Keratinocyte (primary cell): ENCODE measurements around the gene RAF1. TPM values are rescaled to one million over a fixed set of nuclear protein-coding genes. Genes with fewer than 3 reads are reported as not detected.

Experiments used
- DNase-seq: peaks from one replicate; pipeline ENCODE4 v3.0.0-alpha.2; 2011; ENCODE audit warnings: low read depth, missing footprints, low spot score
- FAIRE-seq: peaks from 2 replicates; lab custom pipeline; 2011; peaks lifted over from hg19 to GRCh38; lab: Jason Lieb, UNC
- H2AFZ ChIP-seq: 2 replicates; pipeline ENCODE4 v1.6.0; 2012; ENCODE audit warnings: low read length, control low read depth, inconsistent platforms; ENCODE audit not compliant: control insufficient read depth
- H3K27ac ChIP-seq: 2 replicates; pipeline ENCODE4 v1.5.1; 2011; ENCODE audit warnings: low read length; ENCODE audit not compliant: control insufficient read depth, insufficient read depth
- H3K27me3 ChIP-seq: 3 replicates; pipeline ENCODE4 v1.6.0; 2011; ENCODE audit warnings: low read length; ENCODE audit not compliant: control insufficient read depth, insufficient read depth; ENCODE audit errors: extremely low read depth
- H3K36me3 ChIP-seq, 2 experiments: 2 replicates in 1 of 2; 3 replicates in 1 of 2; pipeline ENCODE4 v1.5.1; 2011; ENCODE audit warnings: low read length in 2 of 2, mild to moderate bottlenecking in 1 of 2; ENCODE audit not compliant: control insufficient read depth in 2 of 2, insufficient read depth in 2 of 2; ENCODE audit errors: extremely low read depth in 1 of 2
- H3K4me1 ChIP-seq: 3 replicates; pipeline ENCODE4 v1.5.1; 2011; ENCODE audit warnings: low read length; ENCODE audit not compliant: control insufficient read depth, insufficient read depth; ENCODE audit errors: extremely low read depth
- H3K4me2 ChIP-seq: 3 replicates; pipeline ENCODE4 v1.6.0; 2011; ENCODE audit warnings: low read depth, low read length; ENCODE audit not compliant: control insufficient read depth, insufficient read depth; ENCODE audit errors: extremely low read depth
- H3K4me3 ChIP-seq, 3 experiments: fragments of 200-600 bp in 1 of 3; sonication (generic) in 1 of 3; 2 replicates in 2 of 3; 3 replicates in 1 of 3; pipeline ENCODE4 v1.5.1; 2011 to 2016; ENCODE audit warnings: low read length in 3 of 3, mild to moderate bottlenecking in 3 of 3, control low read depth in 2 of 3, inconsistent platforms in 1 of 3, low read depth in 1 of 3, mixed read lengths in 1 of 3, mixed run types in 1 of 3, moderate library complexity in 1 of 3; ENCODE audit not compliant: control insufficient read depth in 2 of 3, insufficient read depth in 2 of 3; ENCODE audit errors: extremely low read depth in 1 of 3
- H3K79me2 ChIP-seq: 2 replicates; pipeline ENCODE4 v1.6.0; 2012; ENCODE audit warnings: low read length; ENCODE audit not compliant: control insufficient read depth, insufficient read depth
- H3K9ac ChIP-seq: 3 replicates; pipeline ENCODE4 v1.6.0; 2011; ENCODE audit warnings: low read length; ENCODE audit not compliant: control insufficient read depth, insufficient read depth; ENCODE audit errors: extremely low read depth
- H3K9me1 ChIP-seq: 3 replicates; pipeline ENCODE4 v1.6.0; 2011; ENCODE audit warnings: low read length; ENCODE audit not compliant: control insufficient read depth, insufficient read depth; ENCODE audit errors: extremely low read depth
- H3K9me3 ChIP-seq: 2 replicates; pipeline ENCODE4 v1.5.1; 2012; ENCODE audit warnings: low read depth, low read length; ENCODE audit not compliant: control insufficient read depth
- H4K20me1 ChIP-seq: 3 replicates; pipeline ENCODE4 v1.6.0; 2011; ENCODE audit warnings: low read length; ENCODE audit not compliant: control insufficient read depth, insufficient read depth; ENCODE audit errors: extremely low read depth
- CTCF ChIP-seq, 3 experiments: IDR thresholded peaks in 1 of 3; conservative IDR thresholded peaks in 1 of 3; optimal IDR thresholded peaks in 1 of 3; 2 replicates in 2 of 3; 3 replicates in 1 of 3; pipeline versions ENCODE3 to v1.5.1; 2011; ENCODE audit warnings: low read length in 3 of 3, mild to moderate bottlenecking in 3 of 3, moderate library complexity in 2 of 3, control low read depth in 1 of 3, inconsistent platforms in 1 of 3; ENCODE audit not compliant: insufficient read depth in 2 of 3; ENCODE audit errors: extremely low read depth in 1 of 3
- EZH2 ChIP-seq: IDR thresholded peaks from one replicate; pipeline ENCODE4 v1.6.1; 2012; ENCODE audit warnings: inconsistent platforms, mild to moderate bottlenecking, low read length, moderate library complexity
- dilution Hi-C: fragments of 300-500 bp; cut with MboI; formaldehyde crosslinking; loops from one replicate; pipeline ENCODE4 v1.7.0; 2020; ENCODE audit warnings: low sequenced_read_pairs; ENCODE audit not compliant: extremely low pct_ligation_motif_present
- polyA plus RNA-seq, 5 experiments: library from polyadenylated mRNA; depleted of rRNA in 3 of 5; stranded (reverse) in 3 of 5; stranded (forward) in 1 of 5; unstranded in 1 of 5; fragments of >200 nt; gene quantifications; 1 replicate in 1 of 5; 2 replicates in 3 of 5; 3 replicates in 1 of 5; pipeline versions ENCODE4 v1.2.1 to v1.2.3, GENCODE V29; 2011 to 2012; ENCODE audit warnings: missing spikeins in 2 of 5, low read depth in 1 of 5, low replicate concordance in 1 of 5

Gene RAF1
- polyA plus RNA-seq, 1 donor (not counting 4 experiments of a cell fraction or from before 2014, with no cell fraction given) = 80.1 TPM

DNA sequence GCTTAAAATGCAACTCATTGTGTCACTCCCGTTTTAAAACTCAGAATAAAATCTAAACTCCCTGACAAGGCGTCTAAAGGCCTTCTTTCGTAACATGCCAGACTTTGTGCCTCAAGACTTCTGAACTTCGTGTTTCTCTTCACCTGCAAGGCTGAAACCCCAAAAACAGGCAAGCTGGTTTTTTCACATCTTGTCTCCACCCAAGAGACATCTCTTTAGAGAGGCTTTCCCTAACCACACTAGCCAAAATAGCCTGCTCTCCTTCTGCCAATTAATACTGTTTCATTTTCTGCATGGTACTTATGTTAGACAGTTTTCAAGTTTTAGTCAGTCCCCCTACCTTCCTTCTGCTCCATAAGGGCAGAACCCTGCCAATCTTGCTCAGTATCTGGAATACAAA lies 41.6 kb downstream of the RAF1 start:
- no peak for FAIRE-seq
- Histone ChIP-seq H3K9ac (no peak overlapping the region), H3K27ac (no peak overlapping the region), H3K4me1 (no peaks in the 10 kb centered on the region), H3K9me1 (no peaks in the 10 kb centered on the region), H3K9me3 (no peaks in the 10 kb centered on the region), H3K27me3 (no peaks in the 10 kb centered on the region), H4K20me1 (peaks cover 9% of the 10 kb centered on the region), H2AFZ (no peak overlapping the region), H3K36me3 (peaks cover 0 to 2% of the 10 kb centered on the region in 2 experiments), H3K4me2 (no peak overlapping the region), H3K79me2 (peaks cover 76% of the 10 kb centered on the region), H3K4me3 (no peak overlapping the region)
- no peak for DNase-seq
- dilution Hi-C loops = no loop called here
- no peak for TF ChIP-seq EZH2
- no peak for TF ChIP-seq CTCF (optimal IDR thresholded peaks at IDR 0.05 in 1 of 3, IDR thresholded peaks at IDR 0.05 in 1 of 3, conservative IDR thresholded peaks at IDR 0.05 in 1 of 3; ENCODE audit: extremely low read depth in 1 of 3, insufficient read depth in 2 of 3, low read length in 3 of 3)

DNA sequence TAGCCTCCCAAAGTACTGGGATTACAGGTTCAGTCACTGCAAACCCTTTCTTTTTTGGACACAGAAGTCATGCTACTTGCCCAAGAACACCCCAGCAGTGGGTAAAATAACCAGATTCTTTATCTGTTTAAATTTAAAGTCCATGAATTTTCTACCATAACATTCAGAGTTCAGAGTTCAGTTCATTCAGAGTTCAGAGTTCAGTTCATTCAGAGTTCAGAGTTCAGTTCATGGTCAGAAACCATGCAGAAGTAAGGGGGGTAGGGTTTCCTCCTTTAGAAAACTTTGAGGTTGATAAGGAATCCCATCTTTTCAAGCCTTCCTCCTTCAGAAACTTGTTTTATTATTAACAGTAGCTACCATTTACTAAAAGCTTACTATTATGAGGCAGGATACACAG lies 43.2 kb downstream of the RAF1 start:
- peaks cover 8% of the 10 kb centered on the region for H4K20me1 ChIP-seq
- H3K4me2 ChIP-seq = no peak overlapping the region
- H3K9me1 ChIP-seq = no peaks in the 10 kb centered on the region
- H3K36me3 ChIP-seq = peaks cover 0 to 2% of the 10 kb centered on the region in 2 experiments
- H3K27ac ChIP-seq = no peak overlapping the region
- TF ChIP-seq EZH2 = no peak
- TF ChIP-seq CTCF (optimal IDR thresholded peaks at IDR 0.05 in 1 of 3, IDR thresholded peaks at IDR 0.05 in 1 of 3, conservative IDR thresholded peaks at IDR 0.05 in 1 of 3; ENCODE audit: extremely low read depth in 1 of 3, insufficient read depth in 2 of 3, low read length in 3 of 3) = no peak
- DNase-seq (no peak), FAIRE-seq (no peak)
- H3K9ac ChIP-seq = no peak overlapping the region
- no peak overlapping the region for H2AFZ ChIP-seq
- H3K27me3 ChIP-seq = no peaks in the 10 kb centered on the region
- no peaks in the 10 kb centered on the region for H3K4me1 ChIP-seq
- H3K79me2 ChIP-seq = peaks cover 65% of the 10 kb centered on the region
- no peaks in the 10 kb centered on the region for H3K9me3 ChIP-seq
- dilution Hi-C loops = no loop called here
- no peak overlapping the region for H3K4me3 ChIP-seq
